ENCODE results near the gene LAT. TPM values are rescaled to one million over a fixed set of nuclear protein-coding genes. Genes with fewer than 3 reads are reported as not detected.
"Not testable (repeated sequence)": the region's sequence is repeated elsewhere in the genome, so short reads cannot be mapped to it uniquely, and the experiment has no call there.

LAT gene
- total RNA-seq, 1 donor = 1.9 TPM

DNA sequence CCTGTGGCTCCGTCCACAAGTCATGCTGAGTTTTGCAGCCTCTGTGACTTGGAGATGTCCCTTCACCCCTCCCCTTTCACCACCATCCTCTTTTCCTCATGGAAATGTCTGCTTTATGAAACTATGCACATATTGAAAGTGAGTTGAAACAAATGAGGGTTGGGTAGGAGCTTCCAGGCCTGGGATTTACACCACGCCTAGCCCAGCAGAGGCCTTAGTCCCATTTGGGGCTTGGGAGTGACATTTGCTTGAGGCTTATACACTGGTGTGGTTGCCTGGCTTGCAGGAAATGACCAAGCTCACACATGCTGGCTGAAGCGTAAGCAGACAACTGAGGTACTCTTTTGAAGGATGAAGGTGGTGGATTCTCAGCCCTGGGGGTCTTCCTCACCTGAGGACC lies 20.8 kb upstream of the LAT start:
- TF ChIP-seq, protein P1, sequence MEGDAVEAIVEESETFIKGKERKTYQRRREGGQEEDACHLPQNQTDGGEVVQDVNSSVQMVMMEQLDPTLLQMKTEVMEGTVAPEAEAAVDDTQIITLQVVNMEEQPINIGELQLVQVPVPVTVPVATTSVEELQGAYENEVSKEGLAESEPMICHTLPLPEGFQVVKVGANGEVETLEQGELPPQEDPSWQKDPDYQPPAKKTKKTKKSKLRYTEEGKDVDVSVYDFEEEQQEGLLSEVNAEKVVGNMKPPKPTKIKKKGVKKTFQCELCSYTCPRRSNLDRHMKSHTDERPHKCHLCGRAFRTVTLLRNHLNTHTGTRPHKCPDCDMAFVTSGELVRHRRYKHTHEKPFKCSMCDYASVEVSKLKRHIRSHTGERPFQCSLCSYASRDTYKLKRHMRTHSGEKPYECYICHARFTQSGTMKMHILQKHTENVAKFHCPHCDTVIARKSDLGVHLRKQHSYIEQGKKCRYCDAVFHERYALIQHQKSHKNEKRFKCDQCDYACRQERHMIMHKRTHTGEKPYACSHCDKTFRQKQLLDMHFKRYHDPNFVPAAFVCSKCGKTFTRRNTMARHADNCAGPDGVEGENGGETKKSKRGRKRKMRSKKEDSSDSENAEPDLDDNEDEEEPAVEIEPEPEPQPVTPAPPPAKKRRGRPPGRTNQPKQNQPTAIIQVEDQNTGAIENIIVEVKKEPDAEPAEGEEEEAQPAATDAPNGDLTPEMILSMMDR (IDR thresholded peaks at IDR 0.05; ENCODE audit: insufficient read depth, low read length) = no peak
- no peak overlapping the region for H3K4me3 ChIP-seq (ENCODE audit: low read depth, low read length)
- DNase-seq (ENCODE audit: low read depth) = no peak

DNA sequence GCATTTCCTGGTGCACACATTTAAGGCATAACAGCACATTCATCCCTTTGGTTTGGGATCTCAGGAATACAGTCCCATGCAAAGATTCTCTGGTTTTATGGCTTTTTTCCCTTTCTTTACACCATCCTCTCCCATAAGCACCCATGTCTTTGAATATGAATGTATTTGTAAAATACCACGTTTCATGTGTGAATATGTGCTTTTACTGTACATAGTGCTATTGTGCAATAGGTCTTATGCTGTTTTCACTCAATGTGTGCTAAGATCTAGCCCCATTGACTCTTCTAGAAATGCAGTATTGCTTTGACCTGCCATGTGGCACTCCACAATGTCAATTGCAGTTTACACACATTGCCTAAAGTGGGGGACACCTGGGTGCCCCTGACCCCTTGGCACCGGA lies 20.4 kb upstream of the LAT start:
- TF ChIP-seq, protein P1 (IDR thresholded peaks at IDR 0.05; ENCODE audit: insufficient read depth, low read length) = no peak
- no peak overlapping the region for H3K4me3 ChIP-seq (ENCODE audit: low read depth, low read length)
- no peak for DNase-seq (ENCODE audit: low read depth)

DNA sequence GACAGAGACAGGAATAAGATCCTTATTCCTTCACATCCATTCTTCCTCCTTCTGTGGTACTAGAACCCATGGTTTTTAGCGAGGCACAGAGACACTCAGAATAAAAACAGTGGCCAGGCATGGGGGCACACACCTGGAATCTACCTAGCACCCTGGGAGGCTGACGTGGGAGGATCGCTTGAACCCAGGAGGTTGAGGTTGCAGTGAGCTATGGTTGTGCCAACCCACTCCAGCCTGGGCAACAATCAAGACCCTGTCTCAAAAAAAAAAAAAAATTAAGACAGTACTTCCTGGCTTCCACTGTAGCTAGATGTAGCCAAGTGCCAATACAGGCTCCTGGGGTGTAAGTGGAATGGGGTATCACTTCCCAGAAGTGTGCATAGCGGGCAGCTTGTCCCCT lies 17.7 kb upstream of the LAT start:
- H3K4me3 ChIP-seq (ENCODE audit: low read depth, low read length) = no peak overlapping the region
- no peak for DNase-seq (ENCODE audit: low read depth)
- TF ChIP-seq, protein P1 (IDR thresholded peaks at IDR 0.05; ENCODE audit: insufficient read depth, low read length) = no peak

DNA sequence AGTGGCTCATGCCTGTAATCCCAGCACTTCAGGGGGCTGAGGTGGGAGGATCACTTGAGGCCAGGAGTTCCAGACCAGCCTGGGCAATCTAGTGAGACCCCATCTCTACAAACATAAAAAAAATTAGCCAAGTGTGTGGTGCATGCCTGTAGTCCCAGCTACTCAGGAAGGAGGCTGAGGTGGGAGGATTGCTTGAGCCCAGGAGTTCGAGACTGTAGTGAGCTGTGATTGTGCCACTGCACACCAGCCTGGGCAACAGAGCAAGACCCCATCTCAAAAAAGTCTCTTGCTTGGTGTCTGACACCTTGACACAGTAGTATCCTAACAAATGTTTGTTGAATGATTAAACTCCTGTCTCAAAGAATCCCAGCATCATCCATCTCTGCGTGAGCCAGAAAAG lies 15.2 kb upstream of the LAT start:
- DNase-seq (ENCODE audit: low read depth); H3K4me3 ChIP-seq (ENCODE audit: low read depth, low read length): not testable (repeated sequence)

DNA sequence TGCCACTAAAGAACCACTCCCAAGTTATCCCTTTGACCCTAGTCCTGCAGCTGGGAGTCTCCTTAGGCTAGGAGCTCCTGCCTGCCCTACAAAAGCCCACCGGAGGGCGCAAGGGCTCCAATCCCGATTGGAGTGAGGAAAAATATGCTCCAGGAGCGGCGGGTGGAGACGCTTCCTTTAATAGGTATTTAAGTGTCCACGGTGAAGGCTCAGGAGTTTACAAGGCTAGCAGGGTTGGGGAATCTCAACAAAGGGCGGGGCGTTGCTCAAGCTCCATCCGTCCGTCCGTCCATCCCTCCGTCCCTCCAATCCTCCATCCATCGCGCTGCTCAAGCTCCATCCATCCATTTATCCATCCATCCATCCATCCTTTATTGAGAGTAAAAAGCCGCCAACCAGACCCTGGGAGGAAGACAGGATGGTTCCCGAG lies 10.8 kb upstream of the LAT start:
- TF ChIP-seq, protein P1 (IDR thresholded peaks at IDR 0.05; ENCODE audit: insufficient read depth, low read length) = peak; percentile 86
- H3K4me3 ChIP-seq (ENCODE audit: low read depth, low read length) = peak overlapping the region; percentile 99
- DNase-seq (ENCODE audit: low read depth) = peak; percentile 74

DNA sequence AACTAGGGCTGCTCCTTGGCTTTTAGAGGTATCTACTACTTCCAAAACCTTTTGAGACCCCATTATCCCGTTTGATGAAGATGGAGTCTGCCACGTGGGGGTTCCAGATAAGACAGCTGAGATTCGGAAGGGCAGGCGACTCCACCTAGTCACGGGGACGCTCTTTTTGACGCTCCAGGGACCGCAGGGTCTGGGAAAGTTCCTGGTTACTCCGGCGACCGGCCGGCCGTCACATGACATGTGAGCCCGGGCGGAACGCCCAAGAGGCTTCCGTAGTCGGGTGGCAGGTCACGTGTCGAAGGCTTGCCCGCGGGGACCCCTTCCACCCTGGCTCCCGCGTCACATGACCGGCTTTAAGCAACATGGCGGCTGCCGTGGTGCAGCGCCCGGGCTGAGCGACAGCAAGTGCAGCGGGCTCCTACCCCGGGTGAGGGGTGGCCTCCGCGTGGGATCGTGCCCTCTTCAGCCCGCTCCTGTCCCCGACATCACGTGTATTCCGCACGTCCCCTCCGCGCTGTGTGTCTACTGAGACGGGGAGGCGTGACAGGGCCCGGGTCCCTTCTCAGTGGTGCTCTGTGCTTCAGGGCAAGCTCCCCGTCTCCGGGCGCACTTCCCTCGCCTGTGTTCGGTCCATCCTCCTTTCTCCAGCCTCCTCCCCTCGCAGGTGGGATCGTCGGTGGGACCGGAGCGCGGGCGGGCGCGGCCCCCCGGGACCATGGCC lies 10.3 kb upstream of the LAT start, which contains the start of gene SPNS1:
Gene SPNS1 (plus strand): TSS at position 342 of the 721 bp plus-strand sequence. CDS start 374 bp downstream, at position 716.
- peak; percentile 97 for DNase-seq (ENCODE audit: low read depth)
- peak within 1 kb of the TSS; percentile 99 for H3K4me3 ChIP-seq (ENCODE audit: low read depth, low read length)
- TF ChIP-seq, protein P1 (IDR thresholded peaks at IDR 0.05; ENCODE audit: insufficient read depth, low read length) = no peak

DNA sequence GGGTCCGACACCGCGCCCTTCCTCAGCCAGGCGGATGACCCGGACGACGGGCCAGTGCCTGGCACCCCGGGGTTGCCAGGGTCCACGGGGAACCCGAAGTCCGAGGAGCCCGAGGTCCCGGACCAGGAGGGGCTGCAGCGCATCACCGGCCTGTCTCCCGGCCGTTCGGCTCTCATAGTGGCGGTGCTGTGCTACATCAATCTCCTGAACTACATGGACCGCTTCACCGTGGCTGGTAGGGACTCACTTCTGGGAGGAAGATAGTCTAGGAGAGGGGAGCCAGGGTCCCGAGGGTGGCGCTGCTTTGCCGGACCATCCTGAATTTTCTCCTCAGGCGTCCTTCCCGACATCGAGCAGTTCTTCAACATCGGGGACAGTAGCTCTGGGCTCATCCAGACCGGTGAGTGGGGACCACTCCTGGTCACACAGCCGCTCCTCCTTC lies 9.7 kb upstream of the LAT start:
- peak overlapping the region; percentile 99 for H3K4me3 ChIP-seq (ENCODE audit: low read depth, low read length)
- TF ChIP-seq, protein P1 (IDR thresholded peaks at IDR 0.05; ENCODE audit: insufficient read depth, low read length) = no peak
- no peak for DNase-seq (ENCODE audit: low read depth)
